Activated naive CD8-positive, alpha-beta T cell treated with anti-CD3 and anti-CD28 coated beads, Interleukin-2, amount 10 ng/mL, durations not matched to agents 7 days and 5 days (primary cell): ENCODE measurements around the gene TRAPPC4. TPM values are rescaled to one million over a fixed set of nuclear protein-coding genes. Genes with fewer than 3 reads are reported as not detected.
"Not testable (repeated sequence)": the region's sequence is repeated elsewhere in the genome, so short reads cannot be mapped to it uniquely, and the experiment has no call there.

Experiments
- ATAC-seq: fragments of 150-1000 bp; cut with Tn5 transposase; one replicate; pipeline ENCODE4 v1.10.0; 2021; ENCODE audit warnings: low read depth, moderate library complexity
- POLR2A ChIA-PET: fragments of 350-600 bp; sonication (Branson Sonifier 250); formaldehyde crosslinking; loops from one replicate; lab custom pipeline; 2021; ENCODE audit warnings: antibody characterized with exemption; lab: Charles Lee
- DNase-seq: peaks from one replicate; pipeline ENCODE4 v3.0.0; 2021
- H3K27ac Mint-ChIP-seq: one replicate; pipeline ENCODE4 v1.8.0; 2022; ENCODE audit warnings: mild to moderate bottlenecking, mixed read lengths
- H3K27me3 Mint-ChIP-seq: one replicate; pipeline ENCODE4 v1.8.0; 2022; ENCODE audit warnings: mild to moderate bottlenecking, moderate library complexity, mixed read lengths
- H3K36me3 Mint-ChIP-seq: one replicate; pipeline ENCODE4 v1.8.0; 2021; ENCODE audit warnings: mild to moderate bottlenecking, mixed read lengths
- H3K4me1 Mint-ChIP-seq: one replicate; pipeline ENCODE4 v1.8.0; 2021; ENCODE audit warnings: mixed read lengths
- H3K4me3 Mint-ChIP-seq: one replicate; pipeline ENCODE4 v1.8.0; 2022; ENCODE audit warnings: mild to moderate bottlenecking, moderate library complexity, mixed read lengths
- H3K9me3 Mint-ChIP-seq: one replicate; pipeline ENCODE4 v1.8.0; 2021; ENCODE audit warnings: mixed read lengths
- total RNA-seq, 2 experiments: library from RNA; stranded (reverse); gene quantifications; one replicate each; pipeline ENCODE4 v1.2.3, GENCODE V29; 2021

TRAPPC4 gene
- total RNA-seq, 2 experiments from 2014 or later: 80.5 to 84.4 TPM

DNA sequence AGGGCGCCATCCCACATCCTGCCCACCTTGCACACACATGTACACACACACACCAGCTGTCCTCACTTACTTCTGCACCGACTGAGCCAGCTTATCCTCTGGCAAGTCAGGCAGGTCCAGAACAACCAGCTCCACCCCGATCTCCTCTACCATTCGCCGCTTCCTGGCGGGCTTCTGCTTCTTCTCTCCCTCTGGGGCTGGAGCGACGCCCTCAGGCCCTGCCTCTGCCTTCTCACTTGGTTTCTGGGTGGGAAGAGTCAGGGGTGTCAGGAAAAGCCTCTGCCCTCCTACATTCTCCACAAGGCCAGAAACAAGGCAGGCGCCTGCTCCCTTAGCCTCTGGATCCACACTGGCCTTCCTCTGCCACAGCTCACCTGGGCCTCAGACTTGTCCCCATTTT lies 30.1 kb downstream of the TRAPPC4 start:
- POLR2A ChIA-PET: interaction anchor here (1.1 to 1.3 kb wide), 2 partner anchors 8 to 30 kb away, joined by 3 to 6 read pairs; partner anchors contain the start of genes RPS25 and TRAPPC4
- DNase-seq: no peak
- Mint-ChIP-seq H3K36me3 (peaks cover 34% of the 10 kb centered on the region), H3K27me3 (no peaks in the 10 kb centered on the region), H3K9me3 (no peaks in the 10 kb centered on the region), H3K27ac (peak overlapping the region; percentile 22), H3K4me1 (peaks cover 2% of the 10 kb centered on the region), H3K4me3 (no peak overlapping the region)
- ATAC-seq: no peak

DNA sequence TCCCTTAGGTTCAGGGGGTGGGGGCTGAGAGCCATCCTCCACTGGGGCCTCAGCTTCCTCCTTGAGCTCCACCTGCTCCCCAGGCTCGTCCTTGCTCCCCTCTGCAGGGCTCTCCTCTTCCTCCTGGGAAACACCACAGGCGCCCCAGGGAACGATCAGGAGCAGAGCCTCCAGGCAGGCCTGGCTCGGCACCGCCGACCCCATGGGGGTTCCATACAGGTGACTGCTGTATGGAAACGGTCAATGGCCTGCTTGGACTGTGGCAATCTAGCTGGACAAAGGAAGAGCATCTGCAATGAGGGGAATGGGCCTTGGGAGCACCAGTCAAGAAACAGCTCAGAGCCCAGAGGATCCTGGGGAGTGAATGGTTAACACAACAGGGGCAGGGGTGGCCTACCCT lies 30.5 kb downstream of the TRAPPC4 start:
- DNase-seq (no peak), ATAC-seq (no peak)
- Mint-ChIP-seq H3K36me3 (peaks cover 34% of the 10 kb centered on the region), H3K4me3 (no peak overlapping the region), H3K27ac (no peak overlapping the region), H3K9me3 (no peaks in the 10 kb centered on the region), H3K4me1 (peaks cover 2% of the 10 kb centered on the region), H3K27me3 (no peaks in the 10 kb centered on the region)
- POLR2A ChIA-PET: no interaction called here

DNA sequence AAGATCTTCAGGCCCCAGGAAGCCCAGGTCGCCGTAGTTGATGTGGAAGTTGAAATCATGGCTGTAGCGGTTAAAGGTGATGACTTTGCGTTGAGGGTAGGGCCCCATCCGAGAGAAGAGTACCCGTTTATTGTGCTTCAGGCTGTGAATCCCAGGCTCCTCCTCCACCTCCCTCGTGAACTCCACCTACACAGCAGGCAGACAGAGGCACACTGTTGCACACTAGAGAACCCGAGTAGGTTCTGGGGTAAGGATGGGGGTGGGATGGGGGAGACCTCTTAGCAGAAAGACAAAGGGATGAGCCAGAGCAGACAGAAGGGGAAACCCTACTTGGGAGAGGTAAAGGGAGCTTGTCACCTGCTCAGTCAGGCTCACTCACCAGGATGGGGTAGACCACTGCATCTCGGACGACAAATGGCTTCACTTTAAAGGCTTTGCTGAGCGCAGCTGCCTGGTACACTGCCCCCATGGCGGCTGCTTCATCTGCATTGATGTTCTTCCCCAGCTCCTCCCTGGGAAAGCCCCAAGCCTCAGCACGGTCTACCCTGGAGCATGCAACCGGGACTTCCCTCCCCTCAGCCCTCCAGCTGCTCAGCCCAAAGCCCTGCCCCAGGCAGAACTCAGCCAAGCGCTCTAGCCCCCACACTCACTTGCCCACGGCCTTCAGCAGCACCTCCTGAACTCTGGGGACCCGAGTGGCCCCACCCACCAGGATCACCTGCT lies 33.0 kb downstream of the TRAPPC4 start:
- Mint-ChIP-seq H3K27ac (no peak overlapping the region), H3K36me3 (peaks cover 28% of the 10 kb centered on the region), H3K27me3 (no peaks in the 10 kb centered on the region), H3K9me3 (no peaks in the 10 kb centered on the region), H3K4me1 (peaks cover 11% of the 10 kb centered on the region), H3K4me3 (no peak overlapping the region)
- ATAC-seq: no peak
- POLR2A ChIA-PET: interaction anchor here (0.9 to 1.8 kb wide), 2 partner anchors 16 to 54 kb away, joined by 3 to 8 read pairs; partner anchors contain the start of genes CENATAC and VPS11
- no peak for DNase-seq

DNA sequence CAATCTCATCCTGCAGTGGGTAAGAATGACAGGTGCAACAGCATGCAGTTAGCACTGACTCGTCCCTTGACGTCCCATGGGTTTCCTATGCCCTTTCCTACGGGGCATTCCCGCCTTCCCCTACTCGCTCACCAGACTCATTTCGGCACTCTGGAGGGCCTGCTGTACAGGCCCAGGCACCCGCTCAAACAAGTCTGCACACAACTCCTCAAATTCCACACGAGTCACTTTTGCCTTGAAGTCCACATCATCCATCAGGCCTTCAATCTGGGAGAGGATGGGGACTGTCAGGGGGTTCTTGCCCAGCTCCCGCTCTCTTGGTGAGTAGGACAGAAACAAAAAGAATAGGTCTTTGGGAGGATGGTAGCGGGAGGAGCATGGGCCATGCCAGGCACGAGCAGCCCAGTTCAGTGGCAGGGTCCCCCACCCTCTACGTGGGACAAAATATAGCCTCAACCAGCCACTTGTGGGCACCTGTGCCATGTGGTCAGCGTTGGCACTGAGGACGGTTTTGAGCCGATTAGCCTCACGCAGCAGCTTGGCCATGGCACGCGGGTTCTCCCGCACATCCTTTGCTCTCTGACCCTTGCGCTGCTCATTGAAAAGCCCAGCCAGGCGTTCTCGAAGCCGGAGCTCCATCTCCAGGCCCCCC lies 33.7 kb downstream of the TRAPPC4 start:
- Mint-ChIP-seq H3K4me3 (no peak overlapping the region), H3K4me1 (peaks cover 11% of the 10 kb centered on the region), H3K27me3 (no peaks in the 10 kb centered on the region), H3K36me3 (peaks cover 25% of the 10 kb centered on the region), H3K9me3 (no peaks in the 10 kb centered on the region), H3K27ac (no peak overlapping the region)
- ATAC-seq: no peak
- POLR2A ChIA-PET: no interaction called here
- DNase-seq: no peak

DNA sequence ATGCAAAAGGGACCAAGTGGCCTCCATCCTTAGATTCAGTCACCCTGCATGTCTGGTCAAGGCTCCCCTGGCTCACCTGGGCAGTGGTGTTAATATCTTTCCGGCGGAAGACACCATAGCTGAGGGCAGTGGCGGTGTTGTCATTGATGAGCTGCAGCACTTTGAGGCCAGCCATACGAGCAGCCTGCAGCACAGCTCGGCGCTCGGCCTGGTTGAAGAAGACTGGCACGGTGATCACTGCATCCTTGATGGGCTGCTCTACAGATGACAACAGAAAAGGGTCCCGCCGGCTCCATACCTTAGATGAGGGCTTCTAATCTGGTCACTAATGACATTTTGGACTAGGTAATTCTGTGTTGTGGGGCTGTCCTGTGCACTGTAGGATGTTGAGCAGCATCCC lies 35.9 kb downstream of the TRAPPC4 start:
- peaks cover 23% of the 10 kb centered on the region for H3K4me1 Mint-ChIP-seq
- H3K9me3 Mint-ChIP-seq: no peaks in the 10 kb centered on the region
- H3K27me3 Mint-ChIP-seq: no peaks in the 10 kb centered on the region
- H3K27ac Mint-ChIP-seq: no peak overlapping the region
- DNase-seq: no peak
- no peak for ATAC-seq
- peak overlapping the region; percentile 3 for H3K4me3 Mint-ChIP-seq
- peaks cover 18% of the 10 kb centered on the region for H3K36me3 Mint-ChIP-seq
- POLR2A ChIA-PET: interaction anchor here (0.6 to 4.9 kb wide), 2 partner anchors 13 to 233 kb away, joined by 3 to 44 read pairs; partner anchors contain the start of gene VPS11

DNA sequence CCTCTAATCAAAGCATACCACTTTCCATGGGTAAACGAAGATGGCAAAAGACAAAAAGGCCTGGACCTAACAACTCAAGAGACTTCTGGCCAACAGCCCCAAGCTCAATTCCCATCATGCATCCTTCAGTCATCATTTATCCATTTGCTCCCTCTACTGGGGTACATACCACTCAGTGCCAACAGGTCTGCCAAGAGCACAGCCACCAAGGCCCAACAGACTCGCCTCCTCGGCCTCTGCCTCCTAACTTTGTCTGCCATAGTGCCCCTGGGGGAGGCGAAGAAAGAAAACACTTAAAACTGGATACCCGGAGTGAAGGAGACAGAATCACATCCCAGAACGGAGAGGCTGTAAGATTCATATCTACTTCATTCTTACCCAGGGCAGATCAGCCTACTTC lies 37.3 kb downstream of the TRAPPC4 start:
- POLR2A ChIA-PET: interaction anchor here (0.6 to 4.9 kb wide), 16 partner anchors 8 to 266 kb away, joined by 3 to 44 read pairs (median 4); partner anchors contain the start of genes C2CD2L, CENATAC, HINFP and HMBS
- DNase-seq (no peak), ATAC-seq (no peak)
- peak overlapping the region; percentile 98 for H3K4me3 Mint-ChIP-seq
- H3K36me3 Mint-ChIP-seq: peaks cover 14% of the 10 kb centered on the region
- peaks cover 23% of the 10 kb centered on the region for H3K4me1 Mint-ChIP-seq
- peak overlapping the region; percentile 79 for H3K27ac Mint-ChIP-seq
- no peaks in the 10 kb centered on the region for H3K27me3 Mint-ChIP-seq
- H3K9me3 Mint-ChIP-seq: no peaks in the 10 kb centered on the region

- H3K9me3 Mint-ChIP-seq: no peaks in the 10 kb centered on the region
- DNase-seq (peak; percentile 58), ATAC-seq (no peak)
- H3K4me1 Mint-ChIP-seq: peaks cover 23% of the 10 kb centered on the region
- peak overlapping the region; percentile 98 for H3K4me3 Mint-ChIP-seq
- no peaks in the 10 kb centered on the region for H3K27me3 Mint-ChIP-seq
- peak overlapping the region; percentile 98 for H3K27ac Mint-ChIP-seq
- POLR2A ChIA-PET: interaction anchor here (0.6 to 4.9 kb wide), 20 partner anchors 8 to 452 kb away, joined by 3 to 44 read pairs (median 4); partner anchors contain the start of genes C2CD2L, DPAGT1, HINFP and HMBS
- H3K36me3 Mint-ChIP-seq: peaks cover 10% of the 10 kb centered on the region
These were observed 37.9 kb downstream of the TRAPPC4 start for GRCh38 chr11:119056421-119056999.

GRCh38 chr11:119057000-119057769 lies 38.6 kb downstream of the TRAPPC4 start, which contains the start of gene HYOU1:
Gene HYOU1, minus strand, starts transcription at chr11:119057205. Its CDS starts 1,045 bp downstream, at chr11:119056160.
- Mint-ChIP-seq H3K27me3 (no peaks in the 10 kb centered on the region), H3K4me1 (peaks cover 22% of the 10 kb centered on the region), H3K36me3 (peaks cover 7% of the 10 kb centered on the region), H3K9me3 (no peaks in the 10 kb centered on the region), H3K27ac (peak within 1 kb of the TSS; percentile 98), H3K4me3 (peak within 1 kb of the TSS; percentile 98)
- POLR2A ChIA-PET: interaction anchor here (0.6 to 4.9 kb wide), 21 partner anchors 8 to 453 kb away, joined by 3 to 44 read pairs (median 5); partner anchors contain the start of genes C2CD2L, DPAGT1, HINFP and HMBS
- DNase-seq: peak; percentile 99
- ATAC-seq: peak; percentile 98

GRCh38 chr11:119059128-119059527 lies 40.6 kb downstream of the TRAPPC4 start:
- H3K27me3 Mint-ChIP-seq, H3K4me3 Mint-ChIP-seq, ATAC-seq, H3K27ac Mint-ChIP-seq, POLR2A ChIA-PET, H3K9me3 Mint-ChIP-seq, H3K36me3 Mint-ChIP-seq, DNase-seq: not testable (repeated sequence)
- peaks cover 23% of the 10 kb centered on the region for H3K4me1 Mint-ChIP-seq

DNA sequence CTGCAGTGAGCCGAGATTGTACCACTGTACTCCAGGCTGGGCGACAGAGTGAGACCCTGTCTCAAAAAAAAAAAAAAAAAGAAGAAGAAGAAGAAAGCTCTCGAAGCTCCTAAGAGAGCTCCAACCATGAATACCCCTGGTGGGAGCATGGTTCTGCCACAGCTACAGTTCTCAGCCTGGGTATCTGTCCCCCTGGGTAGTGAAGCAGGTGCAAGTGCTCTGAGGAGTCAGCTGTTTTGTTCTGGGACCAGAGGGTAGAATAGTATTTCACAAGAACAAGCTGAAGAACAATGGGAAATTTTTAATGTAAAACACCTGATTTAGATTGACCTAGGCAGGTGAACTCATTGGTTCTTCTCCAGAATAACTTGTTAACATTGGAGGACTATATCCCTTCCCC lies 42.7 kb downstream of the TRAPPC4 start:
- Mint-ChIP-seq H3K27ac (no peak overlapping the region), H3K36me3 (peaks cover 4% of the 10 kb centered on the region), H3K27me3 (no peaks in the 10 kb centered on the region), H3K4me1 (peaks cover 24% of the 10 kb centered on the region), H3K9me3 (no peaks in the 10 kb centered on the region), H3K4me3 (no peak overlapping the region)
- DNase-seq (no peak), ATAC-seq (no peak)
- POLR2A ChIA-PET: interaction anchor here (0.7 to 1.0 kb wide), 3 partner anchors 24 to 260 kb away, joined by 4 to 7 read pairs (median 6); no protein-coding TSS in a partner anchor

- no peaks in the 10 kb centered on the region for H3K9me3 Mint-ChIP-seq
- POLR2A ChIA-PET: interaction anchor here (0.6 kb wide), 1 partner anchor 12 kb away, joined by 6 read pairs; no protein-coding TSS in a partner anchor
- ATAC-seq (no peak), DNase-seq (no peak)
- no peak overlapping the region for H3K4me3 Mint-ChIP-seq
- no peaks in the 10 kb centered on the region for H3K27me3 Mint-ChIP-seq
- peaks cover 29% of the 10 kb centered on the region for H3K4me1 Mint-ChIP-seq
- H3K36me3 Mint-ChIP-seq: peaks cover 2% of the 10 kb centered on the region
- no peak overlapping the region for H3K27ac Mint-ChIP-seq
These were observed 44.2 kb downstream of the TRAPPC4 start for GRCh38 chr11:119062779-119063178.

GRCh38 chr11:119065369-119065768 lies 46.8 kb downstream of the TRAPPC4 start:
- POLR2A ChIA-PET: interaction anchor here (1.0 to 1.9 kb wide), 3 partner anchors 9 to 42 kb away, joined by 3 to 7 read pairs (median 6); partner anchors contain the start of genes C2CD2L and HYOU1
- ATAC-seq (peak; percentile 23), DNase-seq (no peak)
- Mint-ChIP-seq H3K4me3 (peak overlapping the region; percentile 31), H3K27me3 (no peaks in the 10 kb centered on the region), H3K36me3 (peaks cover 4% of the 10 kb centered on the region), H3K4me1 (peaks cover 30% of the 10 kb centered on the region), H3K27ac (peak overlapping the region; percentile 59), H3K9me3 (no peaks in the 10 kb centered on the region)
